ENCODE results near the gene SMIM45.

DNA sequence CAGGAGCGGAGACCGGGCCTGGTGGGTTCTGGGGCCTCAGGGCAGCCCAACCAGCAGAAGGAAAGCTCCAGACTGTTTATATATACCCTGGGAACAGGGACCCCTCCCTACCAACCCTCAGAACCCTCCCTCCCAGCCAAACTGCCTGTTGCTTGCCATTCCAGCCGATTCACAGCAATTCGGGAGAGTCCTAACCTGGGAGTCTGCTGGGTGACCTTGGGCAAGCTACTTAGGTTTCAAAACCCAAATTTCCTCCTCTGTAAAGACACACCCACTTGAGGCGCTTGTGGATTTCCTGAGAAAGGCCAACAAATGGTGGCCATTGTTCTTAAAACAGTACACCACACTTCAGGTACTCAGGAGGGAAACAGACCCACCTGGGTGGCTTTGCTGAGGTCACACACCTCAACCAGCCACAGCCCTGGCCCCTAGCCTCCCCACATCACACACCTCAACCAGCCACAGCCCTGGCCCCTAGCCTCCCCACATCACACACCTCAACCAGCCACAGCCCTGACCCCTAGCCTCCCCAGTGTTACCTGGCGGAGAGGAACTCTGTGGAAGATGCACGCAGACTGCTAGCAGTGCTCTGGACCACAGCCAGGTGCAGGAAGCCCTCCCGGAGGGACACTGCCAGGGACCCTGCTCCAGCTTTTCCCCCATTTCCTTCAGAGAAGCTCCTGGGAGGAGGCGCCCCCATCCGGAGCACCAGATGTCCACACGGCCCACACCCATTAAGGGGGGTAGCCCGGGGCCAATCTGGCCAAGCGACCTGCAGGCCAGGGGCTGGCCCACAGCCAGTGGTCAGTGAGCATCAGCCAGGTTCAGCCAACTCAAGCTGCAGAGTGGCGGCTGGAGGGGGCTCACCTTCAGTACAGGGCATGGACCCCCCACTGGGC lies 43.3 kb upstream of the SMIM45 start:
- TF ChIP-seq, protein P1, sequence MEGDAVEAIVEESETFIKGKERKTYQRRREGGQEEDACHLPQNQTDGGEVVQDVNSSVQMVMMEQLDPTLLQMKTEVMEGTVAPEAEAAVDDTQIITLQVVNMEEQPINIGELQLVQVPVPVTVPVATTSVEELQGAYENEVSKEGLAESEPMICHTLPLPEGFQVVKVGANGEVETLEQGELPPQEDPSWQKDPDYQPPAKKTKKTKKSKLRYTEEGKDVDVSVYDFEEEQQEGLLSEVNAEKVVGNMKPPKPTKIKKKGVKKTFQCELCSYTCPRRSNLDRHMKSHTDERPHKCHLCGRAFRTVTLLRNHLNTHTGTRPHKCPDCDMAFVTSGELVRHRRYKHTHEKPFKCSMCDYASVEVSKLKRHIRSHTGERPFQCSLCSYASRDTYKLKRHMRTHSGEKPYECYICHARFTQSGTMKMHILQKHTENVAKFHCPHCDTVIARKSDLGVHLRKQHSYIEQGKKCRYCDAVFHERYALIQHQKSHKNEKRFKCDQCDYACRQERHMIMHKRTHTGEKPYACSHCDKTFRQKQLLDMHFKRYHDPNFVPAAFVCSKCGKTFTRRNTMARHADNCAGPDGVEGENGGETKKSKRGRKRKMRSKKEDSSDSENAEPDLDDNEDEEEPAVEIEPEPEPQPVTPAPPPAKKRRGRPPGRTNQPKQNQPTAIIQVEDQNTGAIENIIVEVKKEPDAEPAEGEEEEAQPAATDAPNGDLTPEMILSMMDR (IDR thresholded peaks at IDR 0.05; ENCODE audit: low read length): no peak
- no peak for TF ChIP-seq EZH2 (IDR thresholded peaks at IDR 0.05; ENCODE audit: borderline replicate concordance, low read length)

All from OCI-LY1 (cell line).